Esophagus muscularis mucosa (tissue), 4 donors: ENCODE data around the gene SLIT1. TPM values are rescaled to one million over a fixed set of nuclear protein-coding genes. Genes with fewer than 3 reads are reported as not detected.

Experiments
- DNase-seq: peaks from one replicate; pipeline ENCODE4 v3.0.0-alpha.2; 2017; ENCODE audit errors: extremely low spot score
- H3K27ac ChIP-seq, 4 donors: fragments of 200-600 bp; sonication (generic); replicated peaks in 1 of 4; 1 replicate in 3 of 4; 2 replicates in 1 of 4; pipeline ENCODE4 v1.5.1; 2016 to 2019; ENCODE audit warnings: mild to moderate bottlenecking in 1 of 4
- H3K27me3 ChIP-seq, 4 donors: fragments of 200-600 bp; sonication (generic); one replicate each; pipeline versions ENCODE4 v1.5.1 to v1.6.0; 2016 to 2019
- H3K36me3 ChIP-seq, 4 donors: fragments of 200-600 bp; sonication (generic); one replicate each; pipeline ENCODE4 v1.5.1; 2016 to 2019
- H3K4me1 ChIP-seq, 4 donors: fragments of 200-600 bp; sonication (generic); one replicate each; pipeline ENCODE4 v1.5.1; 2016 to 2019
- H3K4me3 ChIP-seq, 4 donors: fragments of 200-600 bp; sonication (generic); 1 replicate in 2 of 4; 2 replicates in 2 of 4; pipeline ENCODE4 v1.5.1; 2016 to 2019; ENCODE audit warnings: mild to moderate bottlenecking in 4 of 4, moderate library complexity in 1 of 4
- H3K9me3 ChIP-seq, 4 donors: fragments of 200-600 bp; sonication (generic); 1 replicate in 3 of 4; 2 replicates in 1 of 4; pipeline ENCODE4 v1.5.1; 2016 to 2019
- CTCF ChIP-seq, 3 experiments: fragments of 200-600 bp in 2 of 3; fragments of 450-650 bp in 1 of 3; sonication (generic) in 2 of 3; IDR thresholded peaks; one replicate each; pipeline ENCODE4 v1.5.1; 2017 to 2019; ENCODE audit warnings: antibody characterized with exemption in 3 of 3, mild to moderate bottlenecking in 2 of 3, moderate library complexity in 1 of 3
- EP300 ChIP-seq: sonication (generic); formaldehyde crosslinking; IDR thresholded peaks from one replicate; pipeline ENCODE4 v1.6.1; 2017; ENCODE audit warnings: antibody characterized with exemption
- POLR2A ChIP-seq: fragments of 450-650 bp; IDR thresholded peaks from one replicate; pipeline ENCODE4 v1.6.1; 2017; ENCODE audit warnings: antibody characterized with exemption, moderate library complexity, mild to moderate bottlenecking, low read depth
- POLR2AphosphoS5 ChIP-seq, 2 donors: sonication (generic); formaldehyde crosslinking; IDR thresholded peaks; one replicate each; pipeline ENCODE4 v1.6.1; 2017; ENCODE audit warnings: antibody characterized with exemption in 2 of 2
- WGBS: methylation state at CpG from one replicate; pipeline ENCODE4 v1.1.5; 2018; 5-methylcytosine and 5-hydroxymethylcytosine counted together
- intact Hi-C: fragments of 100-400 bp; cut with DNase I; formaldehyde crosslinking; loops from one replicate; pipeline ENCODE4 v1.15.1; 2023
- total RNA-seq, 4 donors: library from RNA; depleted of rRNA; stranded (reverse); fragments of >200 nt; gene quantifications; one replicate each; pipeline versions ENCODE4 v1.1.0 to v1.2.1, GENCODE V29; 2016

Gene SLIT1
- total RNA-seq, 4 donors from 2014 or later, result 0.13 to 0.42 (median 0.31) TPM

- no peak for DNase-seq
- H3K36me3 ChIP-seq, result no peaks in the 10 kb centered on the region
- 60% methylated on average over 23 of the region's 23 CpGs for WGBS
- peaks cover 0 to 36% (median 0%) of the 10 kb centered on the region in 4 donors for H3K27me3 ChIP-seq
- H3K4me3 ChIP-seq, result no peak overlapping the region
- TF ChIP-seq POLR2AphosphoS5 (IDR thresholded peaks at IDR 0.05), result no peak
- TF ChIP-seq CTCF (IDR thresholded peaks at IDR 0.05), result no peak
- no peak for TF ChIP-seq POLR2A
- no peak for TF ChIP-seq EP300
- intact Hi-C loops, result no loop called here
- no peak overlapping the region for H3K27ac ChIP-seq
- no peaks in the 10 kb centered on the region for H3K4me1 ChIP-seq
- no peaks in the 10 kb centered on the region for H3K9me3 ChIP-seq
These were observed 44.6 kb downstream of the SLIT1 start for GRCh38 chr10:97140902-97141745.

- H3K27ac ChIP-seq, result no peak overlapping the region
- H3K27me3 ChIP-seq, result peaks cover 0 to 36% (median 0%) of the 10 kb centered on the region in 4 donors
- no peaks in the 10 kb centered on the region for H3K9me3 ChIP-seq
- no peaks in the 10 kb centered on the region for H3K4me1 ChIP-seq
- WGBS, result 55% methylated on average over 23 of the region's 23 CpGs
- H3K36me3 ChIP-seq, result no peaks in the 10 kb centered on the region
- no peak for DNase-seq
- intact Hi-C loops, result no loop called here
- no peak overlapping the region for H3K4me3 ChIP-seq
- TF ChIP-seq EP300 (no peak), POLR2A (no peak), CTCF (IDR thresholded peaks at IDR 0.05) (no peak), POLR2AphosphoS5 (IDR thresholded peaks at IDR 0.05) (no peak)
These were observed 45.5 kb downstream of the SLIT1 start for GRCh38 chr10:97140049-97140846.

GRCh38 chr10:97139651-97140048, 46.1 kb downstream of the SLIT1 start:
- WGBS, result 100% methylated on average over 1 of the region's 6 CpGs
- Histone ChIP-seq H3K4me3 (no peak overlapping the region), H3K4me1 (no peaks in the 10 kb centered on the region), H3K27ac (no peak overlapping the region), H3K36me3 (no peaks in the 10 kb centered on the region), H3K27me3 (peaks cover 0 to 36% (median 0%) of the 10 kb centered on the region in 4 donors), H3K9me3 (no peaks in the 10 kb centered on the region)
- TF ChIP-seq EP300 (no peak), CTCF (IDR thresholded peaks at IDR 0.05) (no peak), POLR2AphosphoS5 (IDR thresholded peaks at IDR 0.05) (no peak), POLR2A (no peak)
- DNase-seq, result no peak
- intact Hi-C loops, result no loop called here

- WGBS, result 70% methylated on average over 7 of the region's 7 CpGs
- TF ChIP-seq POLR2AphosphoS5 (IDR thresholded peaks at IDR 0.05) (no peak), POLR2A (no peak), CTCF (IDR thresholded peaks at IDR 0.05) (no peak), EP300 (no peak)
These were observed 46.9 kb downstream of the SLIT1 start for GRCh38 chr10:97138846-97139245.

More at GRCh38 chr10:97138846-97139245, 46.9 kb downstream of the SLIT1 start:
- H3K27me3 ChIP-seq, result peaks cover 0 to 36% (median 0%) of the 10 kb centered on the region in 4 donors
- intact Hi-C loops, result no loop called here
- no peaks in the 10 kb centered on the region for H3K9me3 ChIP-seq
- H3K4me3 ChIP-seq, result no peak overlapping the region
- H3K4me1 ChIP-seq, result no peaks in the 10 kb centered on the region
- H3K36me3 ChIP-seq, result no peaks in the 10 kb centered on the region
- no peak overlapping the region for H3K27ac ChIP-seq
- no peak for DNase-seq
